ENCODE data around the gene LIPA. TPM values are rescaled to one million over a fixed set of nuclear protein-coding genes. Genes with fewer than 3 reads are reported as not detected.
"Not testable (repeated sequence)": the region's sequence is repeated elsewhere in the genome, so short reads cannot be mapped to it uniquely, and the experiment has no call there.

Gene LIPA
- total RNA-seq, 1 donor from 2014 or later, result 18.9 TPM

- Histone ChIP-seq H3K36me3 (no peaks in the 10 kb centered on the region), H3K9ac (no peak overlapping the region), H3K4me1 (peaks cover 19% of the 10 kb centered on the region), H3K4me2 (no peak overlapping the region), H3K4me3 (no peak overlapping the region), H2AFZ (replicated peaks) (no peak overlapping the region), H4K20me1 (ENCODE audit: low read depth) (no peaks in the 10 kb centered on the region), H3K27ac (no peak overlapping the region), H3K79me2 (ENCODE audit: low read depth) (no peaks in the 10 kb centered on the region), H3K9me3 (ENCODE audit: low read depth) (no peaks in the 10 kb centered on the region), H3F3A (ENCODE audit: low read depth) (peaks cover 10% of the 10 kb centered on the region), H3K27me3 (no peaks in the 10 kb centered on the region)
- Mint-ChIP-seq H3K27ac (no peak overlapping the region), H3K4me1 (peaks cover 8% of the 10 kb centered on the region), H3K9me3 (no peaks in the 10 kb centered on the region), H3K27me3 (ENCODE audit: insufficient read depth, low read depth) (no peaks in the 10 kb centered on the region), H3K4me3 (no peak overlapping the region), H3K36me3 (no peaks in the 10 kb centered on the region)
- TF ChIP-seq CTCF (IDR thresholded peaks at IDR 0.05) (no peak), EZH2phosphoT487 (IDR thresholded peaks at IDR 0.05) (no peak), EZH2 (IDR thresholded peaks at IDR 0.05) (no peak)
- DNase-seq (ENCODE audit: low spot score), result no peak
Observed at GRCh38 chr10:89171996-89172395, 79.6 kb downstream of the LIPA start.

GRCh38 chr10:89171263-89171872, 80.2 kb downstream of the LIPA start:
- H3K79me2 ChIP-seq (ENCODE audit: low read depth), result no peaks in the 10 kb centered on the region
- H3K4me1 Mint-ChIP-seq, result peaks cover 8% of the 10 kb centered on the region
- H2AFZ ChIP-seq (replicated peaks), result no peak overlapping the region
- H3F3A ChIP-seq (ENCODE audit: low read depth), result peaks cover 10% of the 10 kb centered on the region
- no peaks in the 10 kb centered on the region for H3K9me3 ChIP-seq (ENCODE audit: low read depth)
- no peaks in the 10 kb centered on the region for H3K36me3 ChIP-seq
- TF ChIP-seq EZH2phosphoT487 (IDR thresholded peaks at IDR 0.05) (no peak), CTCF (IDR thresholded peaks at IDR 0.05) (no peak), EZH2 (IDR thresholded peaks at IDR 0.05) (no peak)
- H3K4me1 ChIP-seq, result peaks cover 19% of the 10 kb centered on the region
- H3K27me3 ChIP-seq, result no peaks in the 10 kb centered on the region
- no peak overlapping the region for H3K27ac ChIP-seq
- no peaks in the 10 kb centered on the region for H4K20me1 ChIP-seq (ENCODE audit: low read depth)
- no peak overlapping the region for H3K4me3 ChIP-seq
- no peaks in the 10 kb centered on the region for H3K36me3 Mint-ChIP-seq
- H3K4me3 Mint-ChIP-seq, result no peak overlapping the region
- no peak overlapping the region for H3K4me2 ChIP-seq
- H3K9me3 Mint-ChIP-seq, result no peaks in the 10 kb centered on the region
- no peak for DNase-seq (ENCODE audit: low spot score)
- H3K27ac Mint-ChIP-seq, result no peak overlapping the region
- no peaks in the 10 kb centered on the region for H3K27me3 Mint-ChIP-seq (ENCODE audit: insufficient read depth, low read depth)
- H3K9ac ChIP-seq, result no peak overlapping the region

- not testable (repeated sequence) for H3K4me1 Mint-ChIP-seq, H3K9me3 Mint-ChIP-seq, H3K36me3 Mint-ChIP-seq
Observed at GRCh38 chr10:89168354-89168900, 83.1 kb downstream of the LIPA start.

GRCh38 chr10:89167915-89168314, 83.7 kb downstream of the LIPA start:
- Mint-ChIP-seq H3K4me1 (peaks cover 5% of the 10 kb centered on the region), H3K4me3 (no peak overlapping the region), H3K9me3 (no peaks in the 10 kb centered on the region), H3K36me3 (no peaks in the 10 kb centered on the region), H3K27ac (no peak overlapping the region), H3K27me3 (ENCODE audit: insufficient read depth, low read depth) (no peaks in the 10 kb centered on the region)
- no peaks in the 10 kb centered on the region for H3K36me3 ChIP-seq
- H3K4me3 ChIP-seq, result no peak overlapping the region
- H3K27me3 ChIP-seq, result no peaks in the 10 kb centered on the region
- no peaks in the 10 kb centered on the region for H4K20me1 ChIP-seq (ENCODE audit: low read depth)
- H3K9me3 ChIP-seq (ENCODE audit: low read depth), result no peaks in the 10 kb centered on the region
- no peak overlapping the region for H2AFZ ChIP-seq (replicated peaks)
- H3K79me2 ChIP-seq (ENCODE audit: low read depth), result no peaks in the 10 kb centered on the region
- H3K4me1 ChIP-seq, result peaks cover 10% of the 10 kb centered on the region
- no peak overlapping the region for H3K4me2 ChIP-seq
- TF ChIP-seq EZH2 (IDR thresholded peaks at IDR 0.05), result no peak
- no peak for TF ChIP-seq EZH2phosphoT487 (IDR thresholded peaks at IDR 0.05)
- no peak for TF ChIP-seq CTCF (IDR thresholded peaks at IDR 0.05)
- H3F3A ChIP-seq (ENCODE audit: low read depth), result peaks cover 6% of the 10 kb centered on the region
- no peak overlapping the region for H3K9ac ChIP-seq
- H3K27ac ChIP-seq, result no peak overlapping the region
- no peak for DNase-seq (ENCODE audit: low spot score)

More at GRCh38 chr10:89168354-89168900, 83.1 kb downstream of the LIPA start:
- not testable (repeated sequence) for H4K20me1 ChIP-seq (ENCODE audit: low read depth); H2AFZ ChIP-seq (replicated peaks); H3K27ac ChIP-seq; DNase-seq (ENCODE audit: low spot score); H3K27ac Mint-ChIP-seq; H3K27me3 ChIP-seq; H3K36me3 ChIP-seq; H3K27me3 Mint-ChIP-seq (ENCODE audit: insufficient read depth, low read depth); H3K9me3 ChIP-seq (ENCODE audit: low read depth); H3K79me2 ChIP-seq (ENCODE audit: low read depth); H3K4me3 Mint-ChIP-seq; H3K4me2 ChIP-seq; H3K9ac ChIP-seq; H3K4me3 ChIP-seq
- H3K4me1 ChIP-seq, result peaks cover 15% of the 10 kb centered on the region
- peaks cover 10% of the 10 kb centered on the region for H3F3A ChIP-seq (ENCODE audit: low read depth)
